Measurements from ENCODE around the gene WTAP.
"Not testable (repeated sequence)": the region's sequence is repeated elsewhere in the genome, so short reads cannot be mapped to it uniquely, and the experiment has no call there.

The WTAP gene

DNA sequence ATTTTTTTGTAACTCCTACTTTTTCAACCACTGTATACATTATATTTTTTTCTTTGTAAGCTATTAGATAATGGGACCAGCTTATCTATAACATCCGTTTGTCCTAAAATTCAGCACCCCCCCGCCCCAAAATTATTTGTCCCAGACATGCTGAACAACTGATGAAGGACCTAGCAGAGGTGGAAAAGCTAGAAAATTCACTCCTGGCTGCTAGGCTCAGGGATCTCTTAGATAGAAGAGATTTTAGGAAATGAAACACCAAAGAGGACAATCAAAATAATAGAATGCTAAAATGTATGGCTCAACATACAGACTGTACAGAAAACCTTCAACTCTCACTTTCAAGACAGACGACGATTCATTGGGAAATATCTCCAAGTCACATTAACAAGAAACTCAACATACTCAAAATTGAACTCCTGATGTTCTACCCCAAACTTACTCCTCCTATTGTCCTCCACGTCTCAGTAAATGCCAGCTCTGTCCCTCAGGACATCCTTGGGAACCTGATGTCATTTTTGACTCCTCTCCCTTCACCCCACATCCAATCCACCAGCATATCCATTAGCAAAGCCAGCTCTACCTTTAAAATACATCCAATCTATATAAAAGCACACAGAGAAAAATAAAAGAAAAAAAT lies 38.9 kb upstream of the WTAP start:
- H3K9me3 Mint-ChIP-seq, result no peaks in the 10 kb centered on the region
- H3K4me3 Mint-ChIP-seq, result no peak overlapping the region
- DNase-seq (ENCODE audit: low spot score in 2 of 2), result no peak
- H3K27me3 Mint-ChIP-seq, result no peaks in the 10 kb centered on the region
- H3K27ac Mint-ChIP-seq (ENCODE audit: low read depth), result peak overlapping the region; percentile 35
- H3K4me1 Mint-ChIP-seq, result peaks cover 28% of the 10 kb centered on the region
- ATAC-seq (replicated peaks; ENCODE audit: extremely low read depth, poor library complexity, severe bottlenecking), result no peak
- H3K36me3 Mint-ChIP-seq (ENCODE audit: insufficient read depth), result peaks cover 52% of the 10 kb centered on the region

DNA sequence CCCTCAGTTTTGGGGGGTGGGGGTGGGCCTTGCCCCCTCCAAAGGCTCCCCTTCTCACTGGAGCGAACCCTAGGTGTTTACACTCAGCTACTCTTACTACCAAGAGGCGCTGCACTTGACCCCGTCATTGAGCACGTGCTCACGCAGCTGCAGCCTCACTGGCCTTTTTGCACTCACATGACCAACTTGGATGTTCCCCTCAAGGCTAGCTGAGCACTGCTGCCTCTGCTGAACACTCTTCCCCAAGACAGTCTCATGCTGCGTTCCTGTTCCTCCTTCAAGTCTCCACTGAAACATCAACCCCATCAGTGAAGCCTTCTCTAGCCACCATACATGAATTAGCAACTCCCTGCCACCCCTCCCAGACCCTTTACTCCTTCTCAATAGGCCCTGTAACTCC lies 38.3 kb upstream of the WTAP start:
- no peak overlapping the region for H3K4me3 Mint-ChIP-seq
- DNase-seq (ENCODE audit: low spot score in 2 of 2) (no peak), ATAC-seq (replicated peaks; ENCODE audit: extremely low read depth, poor library complexity, severe bottlenecking) (no peak)
- no peaks in the 10 kb centered on the region for H3K9me3 Mint-ChIP-seq
- H3K27ac Mint-ChIP-seq (ENCODE audit: low read depth), result peak overlapping the region; percentile 35
- peaks cover 31% of the 10 kb centered on the region for H3K4me1 Mint-ChIP-seq
- H3K36me3 Mint-ChIP-seq (ENCODE audit: insufficient read depth), result peaks cover 55% of the 10 kb centered on the region
- H3K27me3 Mint-ChIP-seq, result no peaks in the 10 kb centered on the region

DNA sequence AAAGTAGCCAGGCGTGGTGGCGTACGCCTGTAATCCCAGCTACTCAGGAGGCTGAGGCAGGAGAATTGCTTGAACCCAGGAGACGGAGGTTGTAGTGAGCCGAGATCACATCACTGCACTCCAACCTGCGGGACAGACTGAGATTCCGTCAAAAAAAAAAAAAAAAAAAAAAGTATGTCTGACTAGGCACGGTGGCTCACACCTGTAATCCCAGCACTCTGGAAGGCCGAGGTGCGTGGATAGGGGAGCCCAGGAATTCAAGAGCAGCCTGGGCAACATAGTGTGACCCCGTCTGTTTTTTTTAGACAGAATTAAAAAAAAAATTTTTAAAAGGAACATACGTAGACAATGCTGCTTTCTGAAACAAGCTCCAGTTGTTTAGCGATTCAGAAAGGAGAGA lies 37.2 kb upstream of the WTAP start:
- H3K27ac Mint-ChIP-seq (ENCODE audit: low read depth); DNase-seq (ENCODE audit: low spot score in 2 of 2); H3K9me3 Mint-ChIP-seq; H3K27me3 Mint-ChIP-seq; ATAC-seq (replicated peaks; ENCODE audit: extremely low read depth, poor library complexity, severe bottlenecking); H3K4me3 Mint-ChIP-seq: not testable (repeated sequence)
- H3K36me3 Mint-ChIP-seq (ENCODE audit: insufficient read depth), result peaks cover 54% of the 10 kb centered on the region
- peaks cover 42% of the 10 kb centered on the region for H3K4me1 Mint-ChIP-seq

DNA sequence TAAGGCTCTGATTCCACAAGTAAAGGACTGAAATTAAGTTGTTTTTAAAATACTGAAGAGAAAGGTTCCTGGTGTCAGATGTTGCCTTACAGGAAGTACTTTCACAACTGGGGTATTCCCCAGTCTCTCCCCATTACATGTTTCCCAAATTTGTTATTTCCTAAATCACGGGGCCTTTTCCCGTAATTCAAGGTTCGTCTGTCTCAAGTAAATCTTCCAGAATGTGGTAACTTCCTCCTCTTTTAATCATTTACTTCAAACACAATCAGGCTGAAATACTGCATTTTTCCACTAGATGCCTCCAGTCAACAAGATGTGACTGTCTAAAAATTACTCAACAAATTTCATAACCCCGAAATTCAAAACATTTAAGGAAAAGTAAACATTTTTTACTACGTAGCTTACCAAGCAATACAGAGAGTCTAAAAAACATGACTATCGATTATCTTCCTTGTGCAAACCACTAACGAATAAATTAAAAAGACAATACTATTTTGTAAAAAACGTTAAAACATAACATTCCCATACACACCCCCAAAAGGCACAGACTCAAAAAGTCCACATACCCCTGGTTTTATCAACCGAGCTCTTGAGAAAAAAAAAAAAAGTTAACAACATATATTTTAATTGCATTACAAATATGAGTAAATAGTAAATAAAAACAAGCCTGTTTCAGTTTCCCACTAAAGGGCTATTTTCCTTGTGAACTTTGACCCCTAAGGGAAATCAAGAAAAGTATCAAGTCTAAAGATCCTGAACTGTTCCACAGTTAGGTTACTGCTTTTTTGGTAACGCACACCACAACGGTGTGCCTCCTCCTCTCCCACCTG lies 36.0 kb upstream of the WTAP start:
- Mint-ChIP-seq H3K36me3 (ENCODE audit: insufficient read depth) (peaks cover 44% of the 10 kb centered on the region), H3K4me1 (peaks cover 42% of the 10 kb centered on the region), H3K27ac (ENCODE audit: low read depth) (peak overlapping the region; percentile 92), H3K27me3 (no peaks in the 10 kb centered on the region), H3K4me3 (peak overlapping the region; percentile 90), H3K9me3 (no peaks in the 10 kb centered on the region)
- DNase-seq (ENCODE audit: low spot score in 2 of 2), result no peak
- no peak for ATAC-seq (replicated peaks; ENCODE audit: extremely low read depth, poor library complexity, severe bottlenecking)

DNA sequence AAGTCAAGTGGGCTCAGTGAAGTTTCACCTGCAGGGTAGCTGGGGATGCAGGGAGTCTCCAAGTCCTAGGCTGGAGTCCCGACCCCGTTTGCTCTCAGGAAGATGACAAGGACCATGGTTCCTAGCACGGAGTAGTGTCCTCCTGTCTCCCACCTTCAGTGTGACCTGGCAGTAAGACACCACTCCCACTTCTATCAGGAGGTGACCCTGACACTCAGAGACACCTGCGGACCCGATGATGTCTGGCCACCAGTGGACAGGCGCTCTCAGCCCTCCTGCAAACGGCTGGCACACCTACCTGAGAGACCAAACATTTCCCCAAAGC lies 35.4 kb upstream of the WTAP start:
- peaks cover 42% of the 10 kb centered on the region for H3K4me1 Mint-ChIP-seq
- no peaks in the 10 kb centered on the region for H3K9me3 Mint-ChIP-seq
- peak overlapping the region; percentile 90 for H3K4me3 Mint-ChIP-seq
- DNase-seq (ENCODE audit: low spot score in 2 of 2) (no peak), ATAC-seq (replicated peaks; ENCODE audit: extremely low read depth, poor library complexity, severe bottlenecking) (no peak)
- H3K27ac Mint-ChIP-seq (ENCODE audit: low read depth), result peak overlapping the region; percentile 92
- H3K27me3 Mint-ChIP-seq, result no peaks in the 10 kb centered on the region
- peaks cover 40% of the 10 kb centered on the region for H3K36me3 Mint-ChIP-seq (ENCODE audit: insufficient read depth)

DNA sequence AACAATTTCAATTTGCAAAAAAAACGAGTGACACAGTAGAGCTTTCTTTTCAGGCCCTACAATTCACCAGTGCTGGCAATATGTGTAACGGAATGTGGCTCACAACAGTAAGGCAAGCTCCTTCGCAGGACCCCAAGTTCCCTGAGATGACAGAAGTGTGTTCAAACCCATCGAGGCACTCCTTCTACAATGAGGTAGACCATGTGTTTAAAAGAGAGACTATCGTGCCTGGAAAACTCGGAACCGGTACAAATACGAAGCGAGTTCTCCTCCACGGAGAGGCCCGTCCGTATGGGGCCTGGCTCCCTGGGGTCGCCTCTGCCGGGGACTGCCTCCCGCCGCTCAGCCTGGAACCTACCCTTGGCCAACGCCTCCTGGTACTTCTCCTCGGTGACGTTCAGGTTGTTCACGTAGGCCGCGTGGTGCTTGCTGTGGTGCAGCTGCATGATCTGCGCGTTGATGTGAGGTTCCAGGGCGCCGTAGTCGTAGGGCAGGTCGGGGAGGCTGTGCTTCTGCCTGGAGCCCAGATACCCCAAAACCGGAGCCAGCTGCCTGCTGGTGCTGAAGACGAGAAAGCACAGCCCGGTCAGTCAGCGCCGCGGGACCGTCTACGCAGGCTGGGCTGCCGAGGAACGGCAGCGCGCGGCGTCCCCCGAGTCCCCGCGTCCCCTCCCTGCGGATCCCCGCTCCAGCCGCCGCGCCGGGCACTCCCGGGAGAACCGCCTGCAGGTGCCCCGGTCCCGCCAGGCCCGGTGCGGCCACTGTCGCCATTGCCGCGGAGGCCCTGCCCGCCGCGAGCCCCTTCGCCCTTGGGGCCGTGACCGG lies 34.8 kb upstream of the WTAP start:
- Mint-ChIP-seq H3K27me3 (no peaks in the 10 kb centered on the region), H3K9me3 (no peaks in the 10 kb centered on the region), H3K4me1 (peaks cover 42% of the 10 kb centered on the region), H3K4me3 (peak overlapping the region; percentile 90), H3K36me3 (ENCODE audit: insufficient read depth) (peaks cover 34% of the 10 kb centered on the region), H3K27ac (ENCODE audit: low read depth) (peak overlapping the region; percentile 92)
- ATAC-seq (replicated peaks; ENCODE audit: extremely low read depth, poor library complexity, severe bottlenecking), result peak; percentile 39
- peak; percentile 23 to 38 for DNase-seq (ENCODE audit: low spot score in 2 of 2)

DNA sequence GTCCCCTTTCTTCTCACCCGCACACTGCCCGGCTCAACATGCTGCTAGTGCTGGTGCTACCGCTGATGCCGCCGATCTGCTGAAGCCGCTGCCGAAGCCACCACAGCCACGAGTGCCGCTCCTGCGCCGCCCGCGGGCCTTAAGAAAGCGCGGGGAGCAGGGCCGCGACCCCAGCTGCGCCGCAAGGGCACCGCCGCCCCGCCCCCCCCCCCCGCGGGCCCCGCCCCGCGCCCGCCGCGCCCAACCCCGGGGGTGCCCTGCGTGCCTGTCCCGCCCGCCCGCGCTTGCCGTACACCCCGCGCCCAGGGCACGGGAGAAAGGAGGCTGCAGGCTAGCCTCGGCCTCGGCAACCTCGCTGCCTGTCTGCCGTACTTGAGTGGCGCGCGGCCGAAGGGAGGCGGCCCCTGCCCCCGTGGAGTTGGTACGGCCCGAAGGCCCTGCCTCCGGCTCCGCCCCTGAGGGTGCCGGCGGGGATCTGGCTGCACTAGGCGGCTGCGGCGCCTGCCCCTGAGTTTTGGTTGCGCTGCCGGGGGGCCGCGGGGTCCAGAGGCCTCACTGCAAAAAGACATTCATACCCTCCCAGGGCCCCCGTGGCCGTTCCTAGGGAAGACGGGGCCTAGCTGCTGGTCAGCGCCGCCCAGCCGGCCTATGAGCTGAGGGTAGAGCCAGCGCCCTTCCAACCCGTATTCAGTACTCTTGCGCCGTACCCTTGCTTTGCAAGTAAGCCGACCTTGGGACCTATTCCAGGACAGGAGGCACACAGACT lies 34.0 kb upstream of the WTAP start, which contains the start of gene SOD2:
Gene SOD2, minus strand, starts transcription at position 114 of the 766 bp plus-strand sequence. Its CDS starts 74 bp downstream, at position 40.
- Mint-ChIP-seq H3K36me3 (ENCODE audit: insufficient read depth) (peaks cover 30% of the 10 kb centered on the region), H3K27me3 (no peaks in the 10 kb centered on the region), H3K9me3 (no peaks in the 10 kb centered on the region), H3K27ac (ENCODE audit: low read depth) (peak within 1 kb of the TSS; percentile 92), H3K4me1 (peaks cover 41% of the 10 kb centered on the region), H3K4me3 (peak within 1 kb of the TSS; percentile 90)
- DNase-seq (ENCODE audit: low spot score in 2 of 2), result peak; percentile 75 to 77
- ATAC-seq (replicated peaks; ENCODE audit: extremely low read depth, poor library complexity, severe bottlenecking), result peak; percentile 73

DNA sequence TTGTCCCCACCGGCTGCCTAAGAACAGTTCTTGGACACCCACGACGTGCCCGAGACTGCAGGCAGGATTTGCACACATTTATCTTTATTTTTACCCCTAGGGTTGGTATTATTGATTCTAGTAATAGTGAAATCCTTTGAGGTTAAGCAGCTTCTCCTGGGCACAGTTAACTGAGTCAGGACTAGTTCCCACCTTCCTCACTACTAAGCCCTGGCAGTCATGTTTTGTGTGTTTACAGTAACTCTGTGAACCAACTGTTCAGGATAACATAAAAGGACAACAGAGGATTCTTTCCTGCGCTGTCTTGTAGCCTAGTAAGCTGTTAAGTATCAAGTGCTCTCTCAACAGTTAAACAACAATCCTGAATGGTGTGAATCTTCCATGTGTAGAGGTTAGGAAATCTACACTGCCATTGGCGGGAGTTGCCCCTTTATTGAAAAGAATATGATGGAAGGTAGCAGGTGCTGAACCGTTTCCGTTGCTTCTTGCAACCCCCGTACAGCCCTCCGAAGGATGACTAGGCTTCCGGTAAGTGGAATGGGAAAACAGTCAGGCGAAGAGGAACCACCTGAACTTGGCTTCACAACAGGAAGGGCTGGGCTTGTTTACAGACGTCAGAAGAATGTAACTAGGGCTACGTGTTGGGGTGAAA lies 33.3 kb upstream of the WTAP start:
- peak; percentile 9 for ATAC-seq (replicated peaks; ENCODE audit: extremely low read depth, poor library complexity, severe bottlenecking)
- H3K27ac Mint-ChIP-seq (ENCODE audit: low read depth), result peak overlapping the region; percentile 92
- H3K9me3 Mint-ChIP-seq, result no peaks in the 10 kb centered on the region
- H3K4me3 Mint-ChIP-seq, result peak overlapping the region; percentile 90
- peaks cover 24% of the 10 kb centered on the region for H3K36me3 Mint-ChIP-seq (ENCODE audit: insufficient read depth)
- DNase-seq (ENCODE audit: low spot score in 2 of 2), result peak in 1 of 2 donors; percentile 17
- no peaks in the 10 kb centered on the region for H3K27me3 Mint-ChIP-seq
- peaks cover 34% of the 10 kb centered on the region for H3K4me1 Mint-ChIP-seq

DNA sequence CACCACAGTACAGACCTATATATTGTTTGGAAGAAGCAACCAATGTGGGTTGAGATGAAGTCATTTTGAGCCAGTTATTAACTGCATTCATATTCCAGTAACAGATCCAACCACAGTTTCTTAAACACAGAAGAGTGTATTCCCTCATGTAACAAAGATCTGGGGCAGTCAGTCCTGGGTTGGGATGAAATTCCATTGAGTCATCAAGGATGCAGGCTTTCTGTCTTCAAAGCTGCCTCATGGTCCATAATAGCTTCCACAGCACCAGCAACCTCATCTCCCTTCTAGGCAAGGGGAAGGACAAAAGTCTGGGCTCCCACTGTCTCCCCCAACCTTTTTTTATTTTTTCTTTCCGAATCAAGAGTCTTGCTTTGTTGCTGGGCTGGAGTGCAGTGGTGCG lies 31.3 kb upstream of the WTAP start:
- ATAC-seq (replicated peaks; ENCODE audit: extremely low read depth, poor library complexity, severe bottlenecking), result no peak
- Mint-ChIP-seq H3K27ac (ENCODE audit: low read depth) (peak overlapping the region; percentile 71), H3K9me3 (no peaks in the 10 kb centered on the region), H3K4me1 (peaks cover 28% of the 10 kb centered on the region), H3K4me3 (no peak overlapping the region), H3K36me3 (ENCODE audit: insufficient read depth) (peaks cover 22% of the 10 kb centered on the region), H3K27me3 (no peaks in the 10 kb centered on the region)
- DNase-seq (ENCODE audit: low spot score in 2 of 2), result no peak

DNA sequence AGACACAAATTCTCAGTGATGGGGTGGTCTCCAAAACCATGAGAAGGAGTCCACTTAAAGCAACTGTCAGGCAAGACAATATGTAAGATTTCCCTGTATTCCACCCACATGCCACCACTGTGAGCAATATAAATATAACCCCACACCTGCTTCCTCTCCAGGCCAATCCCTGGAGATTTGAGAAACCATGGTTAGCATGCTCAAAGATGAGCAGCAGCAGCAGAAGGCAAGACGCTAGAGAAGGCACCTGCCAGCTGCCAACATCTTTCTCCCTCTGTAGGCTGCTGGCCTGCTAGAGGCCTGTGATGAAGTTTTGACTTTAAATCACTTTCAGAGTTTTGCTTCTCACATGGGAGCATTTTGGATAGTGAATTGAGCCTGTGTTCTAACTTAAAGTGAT lies 26.3 kb upstream of the WTAP start:
- no peaks in the 10 kb centered on the region for H3K36me3 Mint-ChIP-seq (ENCODE audit: insufficient read depth)
- H3K4me1 Mint-ChIP-seq, result no peaks in the 10 kb centered on the region
- ATAC-seq (replicated peaks; ENCODE audit: extremely low read depth, poor library complexity, severe bottlenecking) (no peak), DNase-seq (ENCODE audit: low spot score in 2 of 2) (no peak)
- H3K27ac Mint-ChIP-seq (ENCODE audit: low read depth), result no peak overlapping the region
- H3K9me3 Mint-ChIP-seq, result no peaks in the 10 kb centered on the region
- no peaks in the 10 kb centered on the region for H3K27me3 Mint-ChIP-seq
- no peak overlapping the region for H3K4me3 Mint-ChIP-seq

DNA sequence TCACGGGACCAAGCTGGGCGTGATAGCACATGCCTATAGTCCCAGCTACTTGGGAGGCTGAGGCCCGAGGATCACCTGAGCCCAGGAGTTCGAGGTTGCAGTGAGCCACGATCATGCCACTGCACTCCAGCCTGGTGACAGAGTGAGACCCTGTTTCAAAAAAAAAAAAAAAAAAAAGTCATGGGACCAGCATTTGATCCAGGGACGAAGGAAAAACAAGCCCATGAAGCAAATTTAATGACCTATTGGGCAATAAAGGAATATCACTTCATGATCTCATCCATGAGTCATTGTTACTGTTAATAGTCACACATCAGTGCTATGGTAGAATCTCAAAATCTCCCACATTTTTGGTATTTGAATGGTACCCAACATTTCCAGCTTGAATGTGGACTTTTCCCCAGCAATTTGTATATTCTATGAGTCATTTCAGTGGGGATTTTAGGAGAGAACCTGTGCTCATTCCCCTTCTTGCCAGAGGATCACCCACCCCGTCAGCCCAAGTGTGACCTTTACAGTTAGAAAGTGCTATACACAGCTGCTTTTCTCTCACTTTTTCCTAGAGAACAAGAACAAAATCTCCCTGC lies 25.8 kb upstream of the WTAP start:
- Mint-ChIP-seq H3K36me3 (ENCODE audit: insufficient read depth) (no peaks in the 10 kb centered on the region), H3K9me3 (no peaks in the 10 kb centered on the region), H3K27me3 (no peaks in the 10 kb centered on the region), H3K4me1 (no peaks in the 10 kb centered on the region), H3K27ac (ENCODE audit: low read depth) (no peak overlapping the region), H3K4me3 (no peak overlapping the region)
- ATAC-seq (replicated peaks; ENCODE audit: extremely low read depth, poor library complexity, severe bottlenecking), result no peak
- DNase-seq (ENCODE audit: low spot score in 2 of 2), result no peak
